Measurements from ENCODE around the gene PRKAR2B. TPM values are rescaled to one million over a fixed set of nuclear protein-coding genes. Genes with fewer than 3 reads are reported as not detected.
A peak's percentile ranks its signal among the peaks of the same experiment; 100 is the strongest.

Gene PRKAR2B
- total RNA-seq, 4 donors from 2014 or later: 3.0 to 28.1 (median 5.7) TPM

- TF ChIP-seq CTCF (IDR thresholded peaks at IDR 0.05) (no peak), POLR2A (IDR thresholded peaks at IDR 0.05) (no peak)
- DNase-seq: no peak
Measured at GRCh38 chr7:107161415-107161814, 116.9 kb downstream of the PRKAR2B start.

GRCh38 chr7:107162475-107162874, 118.0 kb downstream of the PRKAR2B start:
- H3K27me3 ChIP-seq: no peaks in the 10 kb centered on the region

More at GRCh38 chr7:107161415-107161814, 116.9 kb downstream of the PRKAR2B start:
- Histone ChIP-seq H3K9me3 (no peaks in the 10 kb centered on the region), H3K4me1 (no peaks in the 10 kb centered on the region), H3K36me3 (no peaks in the 10 kb centered on the region), H3K27ac (no peak overlapping the region), H3K27me3 (no peaks in the 10 kb centered on the region), H3K4me3 (no peak overlapping the region)

DNA sequence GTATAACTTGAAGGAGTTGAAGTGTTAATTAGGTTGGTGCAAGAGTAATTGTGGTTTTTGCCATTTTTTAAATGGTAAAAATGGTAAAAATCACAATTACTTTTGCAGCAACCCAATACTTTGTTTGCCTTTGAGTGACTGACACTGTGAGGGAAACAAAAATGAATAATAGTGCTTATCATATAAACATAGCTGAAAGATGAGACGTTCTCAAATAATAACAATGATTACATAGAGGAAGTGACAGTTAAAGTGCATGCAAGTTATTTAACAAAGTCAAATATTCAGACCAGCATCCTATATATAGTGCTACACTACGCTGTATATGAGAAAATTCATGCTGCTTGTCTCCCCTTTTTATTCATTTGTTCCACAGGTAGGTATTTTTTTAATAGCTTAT, 119.6 kb downstream of the PRKAR2B start:
- TF ChIP-seq POLR2A (IDR thresholded peaks at IDR 0.05) (no peak), CTCF (IDR thresholded peaks at IDR 0.05) (no peak)
- peaks cover 0 to 6% (median 0%) of the 10 kb centered on the region in 4 donors for H3K4me1 ChIP-seq
- H3K27me3 ChIP-seq: no peaks in the 10 kb centered on the region
- no peaks in the 10 kb centered on the region for H3K36me3 ChIP-seq
- no peaks in the 10 kb centered on the region for H3K9me3 ChIP-seq
- no peak overlapping the region for H3K27ac ChIP-seq
- no peak overlapping the region for H3K4me3 ChIP-seq
- no peak for DNase-seq

More at GRCh38 chr7:107162475-107162874, 118.0 kb downstream of the PRKAR2B start:
- no peak overlapping the region for H3K4me3 ChIP-seq
- no peak for DNase-seq
- no peak overlapping the region for H3K27ac ChIP-seq
- no peaks in the 10 kb centered on the region for H3K36me3 ChIP-seq
- H3K4me1 ChIP-seq: peaks cover 0 to 6% (median 0%) of the 10 kb centered on the region in 4 donors
- H3K9me3 ChIP-seq: no peaks in the 10 kb centered on the region
- TF ChIP-seq CTCF (IDR thresholded peaks at IDR 0.05): no peak
- TF ChIP-seq POLR2A (IDR thresholded peaks at IDR 0.05): no peak

GRCh38 chr7:107165341-107165740, 120.8 kb downstream of the PRKAR2B start:
- no peaks in the 10 kb centered on the region for H3K27me3 ChIP-seq
- TF ChIP-seq POLR2A (IDR thresholded peaks at IDR 0.05) (no peak), CTCF (IDR thresholded peaks at IDR 0.05) (no peak)
- no peaks in the 10 kb centered on the region for H3K36me3 ChIP-seq
- no peak overlapping the region for H3K4me3 ChIP-seq
- H3K27ac ChIP-seq: no peak overlapping the region
- no peak for DNase-seq
- peaks cover 0 to 10% (median 0%) of the 10 kb centered on the region in 4 donors for H3K4me1 ChIP-seq
- no peaks in the 10 kb centered on the region for H3K9me3 ChIP-seq

DNA sequence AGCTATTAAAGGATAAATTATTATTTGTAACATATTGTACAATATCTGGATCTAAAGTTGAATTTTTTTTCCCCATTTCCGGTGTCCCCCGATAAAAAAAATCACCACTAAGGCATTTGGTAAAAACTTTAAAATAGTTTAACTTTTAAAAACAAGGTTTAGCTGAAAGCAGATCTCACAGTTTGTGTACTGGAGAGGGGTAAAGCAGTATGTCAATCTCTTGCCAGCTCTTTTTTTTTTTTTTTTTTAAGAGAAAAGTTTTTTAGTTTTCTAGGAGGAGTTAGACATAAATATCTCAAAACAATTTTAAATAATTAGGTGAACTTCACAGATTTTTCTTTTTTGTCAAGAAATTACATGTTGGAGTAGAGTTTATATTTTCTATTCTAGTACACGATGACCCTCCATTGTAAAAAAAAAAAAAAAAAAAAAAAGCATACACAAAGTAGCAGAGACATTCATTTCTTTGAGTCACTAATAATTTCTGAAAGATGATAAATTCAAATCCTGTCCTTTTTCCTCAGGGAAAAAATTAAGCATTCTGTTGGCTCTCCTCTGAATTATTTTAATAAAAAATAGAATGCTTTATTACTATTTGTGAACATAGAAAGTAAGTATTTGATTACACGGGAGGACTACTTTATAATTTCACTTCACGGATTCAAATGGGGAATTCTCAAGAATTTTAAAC, 122.4 kb downstream of the PRKAR2B start:
- Histone ChIP-seq H3K9me3 (no peaks in the 10 kb centered on the region), H3K36me3 (peaks cover 0 to 4% (median 0%) of the 10 kb centered on the region in 3 donors), H3K4me3 (peak overlapping the region; percentile 43 to 66 (median 53)), H3K4me1 (peaks cover 0 to 21% (median 2%) of the 10 kb centered on the region in 4 donors), H3K27me3 (no peaks in the 10 kb centered on the region), H3K27ac (peak overlapping the region; percentile 89 to 98 (median 96))
- DNase-seq: no peak
- TF ChIP-seq POLR2A (IDR thresholded peaks at IDR 0.05) (no peak), CTCF (IDR thresholded peaks at IDR 0.05) (no peak)

Measured in Peyer's patch (tissue), 4 donors.